ENCODE measurements around the gene MIOX.

Gene MIOX

DNA sequence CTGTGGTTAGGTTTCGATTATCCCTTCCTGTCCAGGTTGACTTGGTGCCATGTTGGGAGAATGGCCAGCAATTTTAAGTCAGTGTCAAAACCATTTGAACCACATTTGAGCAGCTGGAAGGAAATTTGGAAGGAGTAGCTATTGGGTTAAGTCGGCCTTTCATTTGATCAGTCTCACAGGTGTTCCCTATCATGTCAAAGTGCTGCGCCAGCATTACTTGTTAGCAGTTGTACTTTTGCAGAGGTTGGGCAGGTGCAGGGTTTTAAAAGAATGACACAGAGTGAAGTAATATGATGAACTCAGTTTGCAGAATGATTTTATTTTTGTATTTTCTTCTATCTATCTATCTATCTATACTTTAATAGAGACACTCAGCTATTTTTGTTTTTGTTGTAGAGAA lies 49.6 kb downstream of the MIOX start:
- Histone ChIP-seq H3K4me3 (no peak overlapping the region), H3K4me2 (no peak overlapping the region), H3K27ac (no peak overlapping the region; a peak in 1 of 22 replicates), H4K20me1 (peaks cover 0 to 9% (median 0%) of the 10 kb centered on the region in 11 experiments; a peak in 4 of 22 replicates), H3K36me3 (peaks cover 0 to 21% (median 0%) of the 10 kb centered on the region in 11 experiments; a peak in 5 of 22 replicates), H3K4me1 (peaks cover 28 to 72% (median 45%) of the 10 kb centered on the region in 10 experiments), H3K27me3 (peaks cover 23 to 34% (median 31%) of the 10 kb centered on the region in 11 experiments), H3K9ac (no peak overlapping the region), H3K9me3 (replicated peaks in 1 of 11) (peaks cover 0 to 83% (median 38%) of the 10 kb centered on the region in 11 experiments; a peak in 15 of 22 replicates)
- no peak for TF ChIP-seq Cebpa-rat (IDR thresholded peaks at IDR 0.05)

DNA sequence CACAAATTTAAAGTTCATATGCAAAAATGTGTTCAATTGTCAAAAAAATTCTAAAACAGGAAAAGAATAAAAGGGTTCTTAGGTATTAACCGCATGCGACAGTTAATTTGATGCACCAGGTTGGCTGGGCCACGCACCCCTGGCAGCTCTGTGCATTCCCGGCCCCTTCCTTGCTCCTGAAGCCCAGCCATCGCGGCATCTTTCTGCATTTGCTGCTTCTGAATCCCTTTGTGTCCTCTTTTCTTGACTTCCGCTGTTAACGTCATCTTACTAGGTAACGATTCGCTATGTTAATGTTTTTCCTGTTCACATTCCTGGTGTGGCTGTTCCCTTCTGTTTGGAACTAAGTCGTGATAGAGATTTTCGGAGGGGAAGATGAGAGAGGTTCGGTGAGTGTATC lies 51.1 kb downstream of the MIOX start:
- Histone ChIP-seq H3K27ac (peak overlapping the region; percentile 93 to 100 (median 97)), H3K9ac (peak overlapping the region in 7 of 11 experiments; percentile 40 to 94 (median 84); a peak in 9 of 22 replicates), H3K27me3 (peaks cover 8 to 19% (median 15%) of the 10 kb centered on the region in 11 experiments), H3K4me2 (peak overlapping the region in 5 of 11 experiments; percentile 17 to 69 (median 61); a peak in 9 of 22 replicates), H4K20me1 (no peaks in the 10 kb centered on the region; a peak in 1 of 22 replicates), H3K9me3 (replicated peaks in 1 of 11) (peaks cover 0 to 88% (median 43%) of the 10 kb centered on the region in 11 experiments; a peak in 13 of 22 replicates), H3K36me3 (peaks cover 0 to 24% (median 0%) of the 10 kb centered on the region in 11 experiments; a peak in 5 of 22 replicates), H3K4me1 (peaks cover 30 to 74% (median 53%) of the 10 kb centered on the region in 10 experiments), H3K4me3 (peak overlapping the region in 3 of 10 experiments; percentile 8 to 45 (median 12); a peak in 5 of 20 replicates)
- TF ChIP-seq Cebpa-rat (IDR thresholded peaks at IDR 0.05) = no peak
